Pancreas (tissue), 10 donors: ENCODE data around the gene RASSF3. TPM values are rescaled to one million over a fixed set of nuclear protein-coding genes. Genes with fewer than 3 reads are reported as not detected.

Experiments
- ATAC-seq, 4 donors: fragments of 200-7000 bp; cut with Tn5 transposase; one replicate each; pipeline versions ENCODE4 v1.8.0 to v1.9.1; 2020; ENCODE audit warnings: mild to moderate bottlenecking in 4 of 4, moderate library complexity in 4 of 4
- DNase-seq, 6 donors: peaks; one replicate each; pipeline ENCODE4 v3.0.0-alpha.2; 2020
- FAIRE-seq: peaks from 2 replicates; lab custom pipeline; 2012; peaks lifted over from hg19 to GRCh38; lab: Jason Lieb, UNC
- H3K27ac ChIP-seq, 4 donors: fragments of 200-600 bp; sonication (generic); 1 replicate in 3 of 4; 2 replicates in 1 of 4; pipeline versions ENCODE4 v1.5.0 to v1.8.0; 2020
- H3K27me3 ChIP-seq, 4 donors: fragments of 200-600 bp; one replicate each; pipeline ENCODE4 v1.8.0; 2021
- H3K36me3 ChIP-seq, 3 donors: fragments of 200-600 bp; sonication (generic) in 1 of 3; one replicate each; pipeline versions ENCODE4 v1.5.0 to v1.8.0; 2020 to 2021
- H3K4me1 ChIP-seq, 3 donors: fragments of 200-600 bp; one replicate each; pipeline ENCODE4 v1.8.0; 2021
- H3K4me3 ChIP-seq, 4 donors: fragments of 200-600 bp; sonication (generic) in 2 of 4; one replicate each; pipeline versions ENCODE4 v1.5.0 to v1.8.0; 2020 to 2021
- H3K9me3 ChIP-seq, 4 donors: fragments of 200-600 bp; one replicate each; pipeline ENCODE4 v1.8.0; 2021
- CTCF ChIP-seq, 4 donors: fragments of 200-600 bp; sonication (generic) in 3 of 4; IDR thresholded peaks; one replicate each; pipeline versions ENCODE4 v1.5.0 to v1.8.0; 2021; ENCODE audit warnings: antibody characterized with exemption in 4 of 4
- WGBS, 2 donors: extraction: QIAGEN DNeasy Blood & Tissue Kit; methylation state at CpG; one replicate each; pipeline ENCODE4 v1.1.7; 2013; 5-methylcytosine and 5-hydroxymethylcytosine counted together
- intact Hi-C, 3 donors: fragments of 100-400 bp; cut with DNase I; formaldehyde crosslinking; loops; one replicate each; pipeline versions ENCODE4 v1.11.1 to v1.14.2; 2022
- polyA plus RNA-seq, 2 donors: library from polyadenylated mRNA; stranded (reverse); fragments of 200-250 nt; gene quantifications; one replicate each; pipeline ENCODE4 v1.2.3, GENCODE V29; 2013
- total RNA-seq, 6 donors: library from RNA; stranded (reverse); fragmentation: NEBNext Ultra II Directional in 4 of 6; extraction: Animal tissue kit (Norgen Biotek cat#: 25700) in 4 of 6; gene quantifications; one replicate each; pipeline versions ENCODE4 v1.2.1 to v1.2.4, GENCODE V29; 2021 to 2023
- donor health status: healthy with polysubstance abuse.
- donor health status: DM: no; HTN: no; CAD: no; lungs with moderate emphysema.
- donor health status: DM: no; HTN: no; CAD: no.
- donor health status: control.
- donor health status: control.
- donor health status: Bipolar disorder and iron deficiency.
- donor health status: DM: yes; HTN: yes; CAD: no.
- donor health status: DM: no; HTN: no; CAD: no.
- donor health status: DM: no; HTN: no; CAD: no.
- donor health status: DM: yes; HTN: yes; CAD: no.

Gene RASSF3
- total and polyA plus RNA-seq, 8 donors: 5.2 to 36.5 (median 21.5) TPM

DNA sequence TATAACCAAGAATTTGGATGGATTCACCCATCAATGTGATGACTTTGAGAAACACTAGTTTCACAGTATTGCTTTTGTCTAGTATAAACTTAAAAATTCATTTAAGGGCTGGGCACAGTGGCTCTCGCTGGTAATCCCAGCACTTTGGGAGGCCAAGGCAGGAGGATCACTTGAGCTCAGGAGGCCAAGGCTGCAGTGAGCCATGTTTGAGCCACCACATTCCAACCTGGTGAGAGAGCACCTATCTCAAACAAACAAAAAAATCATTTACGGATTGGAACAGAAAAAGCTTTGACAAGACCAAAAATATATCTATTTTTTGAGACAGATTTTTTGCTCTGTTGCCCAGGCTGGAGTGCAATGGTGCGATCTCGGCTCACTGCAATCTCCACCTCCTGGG is 121.4 kb downstream of the RASSF3 start:
- ATAC-seq (no peak), FAIRE-seq (no peak), DNase-seq (no peak)
- peaks cover 3 to 10% (median 4%) of the 10 kb centered on the region in 3 donors for H3K36me3 ChIP-seq
- intact Hi-C loops: no loop called here
- H3K9me3 ChIP-seq: no peaks in the 10 kb centered on the region
- H3K4me1 ChIP-seq: no peaks in the 10 kb centered on the region
- no peak for TF ChIP-seq CTCF (IDR thresholded peaks at IDR 0.05)
- no peak overlapping the region for H3K4me3 ChIP-seq
- no peaks in the 10 kb centered on the region for H3K27me3 ChIP-seq
- no peak overlapping the region for H3K27ac ChIP-seq
- WGBS, 2 donors: 93% methylated on average over 4 of the region's 4 CpGs

DNA sequence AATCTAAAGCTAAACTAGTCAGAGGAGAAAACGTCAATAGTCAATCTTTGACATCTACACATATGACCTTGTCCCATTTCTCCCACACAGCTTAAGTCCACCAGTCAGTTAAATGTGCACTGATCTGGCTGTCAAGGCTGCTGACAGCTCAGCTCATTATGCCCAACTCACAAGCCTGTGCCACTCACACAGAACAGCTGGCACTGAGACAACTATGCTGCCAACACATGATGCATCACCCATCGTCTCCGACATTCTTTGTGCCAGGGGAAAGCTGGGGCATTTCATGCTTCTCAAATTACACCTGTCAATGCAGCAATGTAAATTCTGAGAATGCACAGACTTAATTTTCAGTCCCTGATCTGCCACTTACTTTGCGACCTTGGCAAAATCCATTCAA is 123.6 kb downstream of the RASSF3 start:
- intact Hi-C loops: no loop called here
- H3K9me3 ChIP-seq: no peaks in the 10 kb centered on the region
- H3K27me3 ChIP-seq: no peaks in the 10 kb centered on the region
- 30 to 33% methylated on average over 4 of the region's 4 CpGs for WGBS, 2 donors
- no peaks in the 10 kb centered on the region for H3K4me1 ChIP-seq
- DNase-seq (peak in 3 of 6 donors; percentile 29 to 61 (median 44)), FAIRE-seq (no peak), ATAC-seq (peak; percentile 56 to 76 (median 66))
- no peak for TF ChIP-seq CTCF (IDR thresholded peaks at IDR 0.05)
- no peak overlapping the region for H3K4me3 ChIP-seq
- H3K36me3 ChIP-seq: peaks cover 7 to 23% (median 11%) of the 10 kb centered on the region in 3 donors
- no peak overlapping the region for H3K27ac ChIP-seq

DNA sequence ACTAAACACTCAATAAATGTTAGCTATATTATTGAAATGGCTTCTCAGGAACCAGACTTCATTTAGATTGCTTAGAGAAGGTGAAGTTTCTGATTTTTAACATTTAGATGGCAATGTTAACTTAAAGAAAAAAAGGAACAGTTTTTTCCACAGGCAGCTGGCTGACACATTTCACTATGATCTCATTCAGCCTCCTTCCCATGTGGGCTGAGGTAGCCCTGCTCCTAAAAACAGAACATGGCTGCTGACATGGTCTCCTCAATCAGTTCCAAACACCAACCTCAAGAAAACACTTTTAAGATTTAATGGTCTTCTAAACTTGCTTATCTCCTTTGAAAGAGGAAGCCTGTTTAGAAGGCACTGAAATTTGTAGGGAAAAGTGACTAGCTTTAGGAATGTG is 125.1 kb downstream of the RASSF3 start:
- intact Hi-C loops: no loop called here
- Histone ChIP-seq H3K9me3 (no peaks in the 10 kb centered on the region), H3K4me1 (no peaks in the 10 kb centered on the region), H3K27me3 (no peaks in the 10 kb centered on the region), H3K27ac (no peak overlapping the region), H3K36me3 (peaks cover 7 to 35% (median 11%) of the 10 kb centered on the region in 3 donors), H3K4me3 (no peak overlapping the region)
- DNase-seq: no peak
- ATAC-seq: no peak
- no peak for FAIRE-seq
- no peak for TF ChIP-seq CTCF (IDR thresholded peaks at IDR 0.05)

DNA sequence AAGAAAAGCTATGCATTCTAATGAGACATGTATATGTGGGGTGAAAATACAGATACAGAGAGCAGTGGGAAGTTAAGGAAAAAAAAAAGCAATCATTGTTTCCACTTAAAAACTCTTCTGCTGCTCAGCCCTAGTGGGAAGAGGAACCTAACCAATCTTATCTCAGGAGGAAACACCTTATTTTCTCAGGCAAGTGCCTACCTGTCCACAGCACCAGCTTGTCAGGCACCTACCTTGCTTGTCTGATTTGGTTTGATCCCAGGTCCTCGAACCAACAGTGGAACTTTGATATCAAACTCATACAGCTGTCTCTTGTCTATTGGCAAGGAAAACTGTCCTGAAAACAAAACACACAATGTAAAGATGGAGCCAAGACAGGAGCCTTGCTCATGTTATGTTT is 126.5 kb downstream of the RASSF3 start:
- no peaks in the 10 kb centered on the region for H3K9me3 ChIP-seq
- WGBS, 2 donors: 28 to 30% methylated on average over 1 of the region's 1 CpG
- no peak for DNase-seq
- FAIRE-seq: no peak
- no peak for ATAC-seq
- H3K4me1 ChIP-seq: no peaks in the 10 kb centered on the region
- TF ChIP-seq CTCF (IDR thresholded peaks at IDR 0.05): no peak
- no peaks in the 10 kb centered on the region for H3K27me3 ChIP-seq
- no peak overlapping the region for H3K4me3 ChIP-seq
- intact Hi-C loops: no loop called here
- peaks cover 7 to 37% (median 11%) of the 10 kb centered on the region in 3 donors for H3K36me3 ChIP-seq
- no peak overlapping the region for H3K27ac ChIP-seq

- H3K4me3 ChIP-seq: no peak overlapping the region
- TF ChIP-seq CTCF (IDR thresholded peaks at IDR 0.05): no peak
- no peak for FAIRE-seq
- DNase-seq: no peak
- no peaks in the 10 kb centered on the region for H3K4me1 ChIP-seq
- H3K9me3 ChIP-seq: no peaks in the 10 kb centered on the region
- 38 to 48% methylated on average over 1 of the region's 1 CpG for WGBS, 2 donors
- ATAC-seq: no peak
- intact Hi-C loops: no loop called here
- no peak overlapping the region for H3K27ac ChIP-seq
- H3K27me3 ChIP-seq: no peaks in the 10 kb centered on the region
- peaks cover 7 to 38% (median 11%) of the 10 kb centered on the region in 3 donors for H3K36me3 ChIP-seq
These were observed 127.2 kb downstream of the RASSF3 start for GRCh38 chr12:64737539-64737938.
